KOPT-K1 (cell line): ENCODE data around the gene SSR2.

Experiments used
- H3K27ac ChIP-seq: fragments of 200-600 bp; sonication (generic); 2 replicates; pipeline ENCODE4 v1.5.1; 2016; ENCODE audit warnings: antibody characterized with exemption, mild to moderate bottlenecking, low read depth, low read length; ENCODE audit not compliant: poor library complexity, severe bottlenecking
- H3K36me3 ChIP-seq: fragments of 200-600 bp; sonication (generic); 2 replicates; pipeline ENCODE4 v1.5.1; 2017; ENCODE audit warnings: antibody characterized with exemption, mild to moderate bottlenecking, low read length, moderate library complexity; ENCODE audit not compliant: insufficient read depth
- H3K9me3 ChIP-seq: fragments of 200-600 bp; sonication (generic); 2 replicates; pipeline ENCODE4 v1.5.1; 2017; ENCODE audit warnings: antibody characterized with exemption, low read length, mild to moderate bottlenecking; ENCODE audit not compliant: insufficient read depth, poor library complexity, severe bottlenecking

Gene SSR2

DNA sequence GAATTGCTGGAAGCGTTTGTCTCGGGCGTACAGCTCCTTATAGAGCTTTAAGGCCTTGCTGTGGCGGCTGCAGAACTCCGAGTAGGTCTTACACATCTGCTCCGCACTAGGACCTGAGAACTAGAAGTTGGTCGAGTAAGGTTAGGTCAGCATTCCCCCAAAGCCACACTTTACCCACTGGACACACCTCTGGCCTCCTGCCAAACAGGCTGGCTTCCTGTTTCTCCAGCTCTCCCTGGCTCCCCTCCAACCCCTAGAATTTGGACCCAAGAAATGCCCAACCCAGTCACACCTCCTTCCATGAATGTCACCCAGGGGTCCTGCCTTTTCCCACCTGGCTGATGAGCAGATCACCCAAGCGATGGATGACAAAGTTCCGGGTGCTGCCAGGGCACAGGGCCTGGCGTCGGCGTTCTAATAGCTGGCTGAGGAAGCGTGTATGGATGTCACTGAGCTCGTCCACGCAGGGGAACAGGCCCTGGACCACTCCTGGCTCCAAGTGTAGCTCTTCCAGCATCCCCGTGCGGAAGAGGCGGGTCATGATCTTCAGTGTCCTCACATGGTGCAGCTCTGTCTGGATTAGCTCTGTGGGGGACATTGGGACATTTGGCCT is 58.0 kb downstream of the SSR2 start:
- Histone ChIP-seq H3K36me3 (peaks cover 99% of the 10 kb centered on the region), H3K9me3 (no peaks in the 10 kb centered on the region), H3K27ac (no peak overlapping the region)

DNA sequence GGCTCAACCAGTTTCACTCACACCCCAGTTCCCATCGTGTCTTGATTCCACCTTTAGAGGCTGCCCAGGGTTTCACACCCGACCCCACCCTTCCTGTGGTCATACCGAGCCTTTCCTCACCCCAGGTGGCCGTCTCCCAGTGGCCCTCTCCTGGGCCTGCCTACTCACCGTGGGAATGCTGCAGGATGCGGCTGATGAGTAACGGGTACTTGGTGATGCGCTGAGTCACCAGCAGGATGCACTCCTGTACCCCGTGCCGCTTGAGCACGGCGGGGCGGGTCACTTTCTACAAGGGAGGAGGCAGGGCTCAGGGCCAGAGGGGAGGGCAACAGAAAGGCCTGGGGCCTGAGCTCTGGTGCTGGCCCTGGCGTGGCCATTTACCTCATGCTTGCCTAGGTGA is 58.8 kb downstream of the SSR2 start:
- no peak overlapping the region for H3K27ac ChIP-seq
- peaks cover 99% of the 10 kb centered on the region for H3K36me3 ChIP-seq

GRCh38 chr1:155960081-155960745 is 60.5 kb downstream of the SSR2 start:
- Histone ChIP-seq H3K27ac (no peak overlapping the region), H3K9me3 (no peaks in the 10 kb centered on the region), H3K36me3 (peaks cover 99% of the 10 kb centered on the region)

More for the DNA sequence above, 58.8 kb downstream of the SSR2 start:
- H3K9me3 ChIP-seq: no peaks in the 10 kb centered on the region
